HG03442 (cell line): ENCODE data around the gene STT3A.

Experiments used
- ATAC-seq: cut with Tn5 transposase; IDR thresholded peaks from one replicate; pipeline ENCODE4 v1.9.1; 2021; ENCODE audit warnings: mild to moderate bottlenecking, moderate library complexity; ENCODE audit not compliant: unreplicated experiment

Gene STT3A

DNA sequence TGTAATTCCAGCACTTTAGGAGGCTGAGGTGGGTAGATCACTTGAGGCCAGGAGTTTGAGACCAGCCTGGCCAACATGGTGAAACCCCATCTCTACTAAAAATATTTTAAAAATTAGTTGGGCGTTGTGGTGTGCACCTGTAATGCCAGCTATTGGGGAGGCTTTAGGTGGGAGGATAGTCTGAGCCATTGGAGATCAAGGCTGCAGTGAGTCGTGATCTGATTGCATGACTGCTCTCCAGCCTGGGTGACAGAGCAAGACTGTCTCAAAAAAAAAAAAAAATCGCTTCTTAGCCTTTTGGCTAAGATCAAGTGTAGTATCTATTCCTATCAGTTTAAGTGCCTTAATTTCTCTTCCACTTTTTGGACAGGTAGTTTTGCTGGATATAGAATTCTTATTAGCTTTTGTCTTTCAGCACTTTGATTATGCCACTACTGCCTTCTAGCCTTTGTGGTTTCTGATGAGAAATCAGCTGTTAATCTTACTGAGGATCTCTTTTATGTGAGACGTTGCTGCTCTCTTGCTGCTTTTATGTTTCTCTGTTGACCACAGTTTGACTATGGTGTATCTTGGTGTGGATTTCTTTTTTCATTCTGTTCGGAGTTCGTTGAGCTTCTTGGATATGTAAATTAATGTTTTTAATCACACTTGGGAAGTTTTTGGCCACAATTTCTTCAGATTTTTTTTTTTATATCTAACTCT is 57.0 kb downstream of the STT3A start:
- no peak for ATAC-seq

DNA sequence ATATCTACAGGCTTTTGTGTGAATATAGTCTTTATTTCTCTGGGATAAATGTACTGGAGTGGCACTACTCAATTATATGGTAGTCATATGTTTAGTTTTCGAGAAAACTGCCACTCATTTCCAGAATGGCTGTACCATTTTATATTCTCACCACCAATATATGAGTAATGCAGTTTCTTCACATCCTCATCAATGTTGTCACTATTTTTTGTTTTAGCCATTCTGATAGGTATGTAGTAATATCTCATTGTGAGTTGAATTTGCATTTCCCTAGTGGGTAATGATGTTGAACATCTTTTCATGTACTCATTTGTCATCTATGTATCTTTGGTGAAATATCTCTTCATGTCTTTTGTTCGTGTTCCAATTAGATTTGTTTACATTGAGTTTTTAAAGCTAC is 70.0 kb downstream of the STT3A start:
- ATAC-seq, result no peak

DNA sequence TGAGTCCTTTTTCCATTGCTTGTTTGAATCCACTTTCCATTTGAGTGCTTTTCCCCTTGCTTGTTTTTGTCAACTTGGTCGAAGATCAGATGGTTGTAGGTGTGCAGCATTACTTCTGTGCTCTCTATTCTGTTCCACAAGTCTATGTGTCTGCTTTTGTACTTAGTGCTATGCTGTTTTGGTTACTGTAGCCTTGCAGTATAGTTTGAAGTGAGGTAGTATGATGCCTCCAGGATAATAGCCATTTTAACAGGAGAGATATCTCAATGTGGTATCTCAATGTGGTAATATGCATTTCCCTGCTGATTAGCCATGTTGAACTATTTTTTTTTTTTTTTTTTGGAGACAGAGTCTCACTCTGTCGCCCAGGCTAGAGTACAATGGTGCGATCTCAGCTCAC is 71.3 kb downstream of the STT3A start:
- no peak for ATAC-seq

DNA sequence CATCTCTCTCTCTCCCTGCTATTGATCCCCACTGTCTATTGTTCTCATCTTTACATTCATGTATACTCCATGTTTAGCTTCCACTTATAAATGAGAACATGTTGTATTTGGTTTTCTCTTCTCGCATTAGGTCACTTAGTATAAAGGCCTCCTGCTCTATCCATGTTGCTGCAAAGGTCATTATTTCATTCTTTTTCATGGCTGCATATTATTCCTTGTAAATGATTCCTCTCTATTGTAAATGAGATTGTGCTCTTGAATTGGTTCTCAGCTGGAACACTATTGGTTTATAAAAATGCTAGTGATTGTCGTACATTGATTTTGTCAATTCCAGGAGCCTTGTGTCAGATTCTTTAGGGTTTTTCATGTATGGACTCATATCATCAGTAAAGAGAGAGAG is 74.5 kb downstream of the STT3A start:
- no peak for ATAC-seq

DNA sequence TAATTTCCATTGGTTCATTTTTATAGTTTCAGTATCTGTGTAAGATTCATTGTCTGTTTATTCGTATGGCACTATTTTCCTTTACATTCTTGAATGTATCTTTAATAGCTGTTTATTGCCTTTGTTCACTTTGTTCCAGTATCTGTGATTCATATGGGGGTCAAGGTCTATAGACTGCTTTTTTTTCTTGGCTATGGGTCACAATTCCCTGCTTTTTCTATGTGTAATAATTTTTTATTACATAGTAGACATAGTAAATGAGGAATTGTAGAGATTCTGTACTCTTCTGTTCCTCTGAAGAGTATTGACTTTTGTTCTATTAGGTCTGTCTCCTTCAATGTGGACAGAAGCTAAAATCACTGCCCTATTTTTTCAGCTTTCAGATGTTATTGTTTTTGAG is 77.5 kb downstream of the STT3A start:
- ATAC-seq, result no peak

DNA sequence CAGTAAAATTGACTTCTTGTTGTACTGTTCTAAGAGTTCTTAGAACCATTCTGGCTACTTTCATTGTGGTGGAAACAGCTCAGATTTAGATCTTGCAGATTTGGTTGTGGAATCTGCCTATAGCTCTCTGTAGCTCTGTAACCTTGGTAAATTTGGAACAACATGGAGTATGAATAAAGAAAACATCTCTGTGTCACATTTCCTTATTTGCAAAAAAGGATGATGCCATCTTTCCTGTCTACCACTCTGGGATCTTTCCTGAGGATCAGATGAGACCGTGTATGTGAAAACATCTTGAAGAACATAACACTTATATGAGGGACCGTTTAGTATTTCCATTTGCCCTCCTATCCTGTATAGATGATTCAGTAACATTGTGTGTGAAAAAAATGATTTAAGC is 78.9 kb downstream of the STT3A start:
- ATAC-seq, result no peak
